ENCODE data around the gene FASTKD2. TPM values are rescaled to one million over a fixed set of nuclear protein-coding genes. Genes with fewer than 3 reads are reported as not detected.
"Not testable (repeated sequence)": the region's sequence is repeated elsewhere in the genome, so short reads cannot be mapped to it uniquely, and the experiment has no call there.

The FASTKD2 gene
- total RNA-seq, 1 donor from 2014 or later, result 19.9 TPM

DNA sequence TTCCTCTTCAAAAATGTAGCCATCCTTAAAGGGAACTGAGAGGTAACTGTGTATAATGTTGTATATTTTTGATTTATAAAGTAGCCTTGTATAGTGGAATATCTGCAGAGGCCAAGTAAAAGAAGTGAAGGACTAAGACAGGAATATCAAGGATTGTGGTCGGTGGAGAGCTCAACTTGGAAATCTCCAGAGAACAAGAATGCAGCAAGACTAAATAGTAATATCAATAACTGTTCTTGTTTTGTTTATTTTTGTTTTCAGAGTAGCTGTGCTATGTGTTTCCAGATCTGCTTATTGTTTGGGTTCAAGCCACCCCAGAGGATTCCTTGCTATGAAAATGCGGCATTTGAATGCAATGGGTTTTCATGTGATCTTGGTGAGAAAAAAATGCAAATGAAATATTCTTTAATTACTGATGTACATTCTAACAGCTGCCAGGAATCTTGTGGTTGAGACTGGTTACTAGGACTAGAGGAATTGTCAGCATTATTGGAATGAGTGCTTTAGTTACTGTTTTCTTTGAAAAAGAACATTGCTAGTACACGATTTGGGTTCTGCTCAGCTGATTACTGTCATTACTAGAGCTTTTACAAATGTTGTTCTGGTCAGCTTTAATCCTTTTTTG lies 25.0 kb downstream of the FASTKD2 start:
- DNase-seq (ENCODE audit: low spot score), result no peak

- no peak for DNase-seq (ENCODE audit: low spot score)
These were observed 27.2 kb downstream of the FASTKD2 start for GRCh38 chr2:206792645-206793044.

DNA sequence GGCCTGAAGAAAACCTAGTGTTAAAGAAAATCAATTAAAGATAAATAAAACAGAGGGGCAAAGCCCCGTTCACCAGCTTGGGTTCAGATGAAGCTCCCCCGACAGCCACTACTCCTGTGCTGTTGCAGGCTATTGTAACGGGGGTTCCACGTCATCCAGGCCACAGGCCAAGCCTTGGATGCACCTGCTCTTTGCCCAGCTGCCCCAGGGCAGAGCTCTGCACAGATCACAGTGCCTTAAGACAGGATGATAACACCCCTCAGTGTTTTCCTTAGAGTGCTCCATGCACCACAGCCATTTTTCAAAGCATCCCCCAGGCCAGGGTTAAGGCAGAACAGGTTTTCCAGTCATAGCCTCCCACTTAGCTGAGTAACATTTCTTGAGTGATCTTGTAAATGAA lies 32.0 kb downstream of the FASTKD2 start:
- no peak for DNase-seq (ENCODE audit: low spot score)

GRCh38 chr2:206798000-206798399 lies 32.6 kb downstream of the FASTKD2 start:
- DNase-seq (ENCODE audit: low spot score), result no peak

GRCh38 chr2:206799083-206799482 lies 33.7 kb downstream of the FASTKD2 start:
- no peak for DNase-seq (ENCODE audit: low spot score)

DNA sequence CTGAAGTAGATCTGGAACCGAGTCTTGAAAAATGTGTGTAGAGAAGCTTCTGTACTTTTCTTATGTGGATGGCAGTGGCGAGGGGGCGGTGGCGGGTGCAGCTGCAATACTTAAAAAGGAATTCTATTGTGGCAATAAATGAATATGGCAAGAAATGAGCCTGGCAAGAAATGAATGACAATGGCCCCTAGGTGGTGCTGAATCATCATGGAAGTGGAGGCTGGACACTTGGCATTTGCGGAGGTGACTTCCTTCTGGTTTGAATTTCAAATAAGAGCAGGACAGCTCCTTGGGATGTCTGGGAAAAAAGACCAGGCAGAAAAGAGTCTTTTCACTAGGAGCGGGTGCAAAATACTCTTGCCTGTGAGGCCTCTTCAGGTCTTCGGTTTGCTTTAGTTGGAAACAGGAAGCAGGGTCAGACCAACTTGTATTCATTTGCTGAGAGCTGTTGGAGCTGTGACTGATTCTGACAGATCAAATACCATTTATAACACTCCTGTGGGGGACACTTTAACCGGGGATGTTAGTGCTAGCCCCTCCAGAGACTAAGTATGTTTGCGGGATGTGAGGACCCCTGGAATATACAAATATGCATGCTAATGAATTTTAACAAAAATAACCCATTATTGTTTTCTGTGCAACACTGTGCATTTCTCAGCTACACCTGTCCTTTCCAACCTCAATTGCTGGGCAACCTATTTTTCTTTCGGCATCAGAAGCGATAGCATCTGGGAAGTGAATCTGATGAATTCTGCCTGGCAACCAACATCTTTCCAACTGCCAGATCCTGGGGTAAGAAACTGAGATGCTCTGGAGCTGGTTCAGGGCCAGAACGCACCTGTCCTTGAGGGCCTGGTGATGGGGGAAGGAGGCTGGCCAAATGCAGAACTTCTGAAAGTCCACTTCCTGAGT lies 35.4 kb downstream of the FASTKD2 start:
- DNase-seq (ENCODE audit: low spot score), result no peak

DNA sequence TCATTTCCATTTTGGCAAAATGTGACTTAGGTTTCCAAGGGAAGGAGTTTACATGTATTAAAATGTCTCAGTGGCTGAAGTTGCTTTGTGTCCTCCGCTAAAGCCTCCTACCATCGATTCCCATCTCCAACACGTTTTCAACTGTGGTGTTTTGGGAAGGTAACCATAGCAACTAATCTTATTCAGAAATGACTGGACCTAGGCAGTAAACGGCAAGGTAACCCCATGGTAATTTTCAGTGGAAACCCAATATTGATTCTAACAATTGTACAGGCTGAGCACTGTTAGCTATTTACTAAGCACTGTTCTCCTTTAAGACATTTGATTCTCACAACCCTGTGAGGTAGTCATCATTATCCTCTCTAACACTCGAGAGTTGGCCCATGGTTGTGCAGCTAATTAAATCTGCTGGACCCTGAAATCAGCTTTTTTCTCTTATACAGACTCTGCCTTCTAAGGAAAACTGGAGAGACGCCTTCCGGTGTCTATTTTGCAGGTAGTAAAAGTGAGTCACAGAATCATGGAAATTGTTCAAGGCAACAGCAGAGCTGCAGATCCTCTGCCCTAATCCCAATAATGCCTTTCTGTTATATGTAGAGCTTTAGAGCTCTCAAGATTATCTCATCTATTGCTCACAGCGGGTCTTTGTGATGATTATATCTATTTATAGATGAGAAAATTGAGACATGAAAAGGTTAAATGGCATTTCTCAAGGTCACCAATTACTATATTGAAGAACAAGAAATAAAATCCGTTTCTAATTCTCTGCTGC lies 36.2 kb downstream of the FASTKD2 start:
- DNase-seq (ENCODE audit: low spot score), result no peak

DNA sequence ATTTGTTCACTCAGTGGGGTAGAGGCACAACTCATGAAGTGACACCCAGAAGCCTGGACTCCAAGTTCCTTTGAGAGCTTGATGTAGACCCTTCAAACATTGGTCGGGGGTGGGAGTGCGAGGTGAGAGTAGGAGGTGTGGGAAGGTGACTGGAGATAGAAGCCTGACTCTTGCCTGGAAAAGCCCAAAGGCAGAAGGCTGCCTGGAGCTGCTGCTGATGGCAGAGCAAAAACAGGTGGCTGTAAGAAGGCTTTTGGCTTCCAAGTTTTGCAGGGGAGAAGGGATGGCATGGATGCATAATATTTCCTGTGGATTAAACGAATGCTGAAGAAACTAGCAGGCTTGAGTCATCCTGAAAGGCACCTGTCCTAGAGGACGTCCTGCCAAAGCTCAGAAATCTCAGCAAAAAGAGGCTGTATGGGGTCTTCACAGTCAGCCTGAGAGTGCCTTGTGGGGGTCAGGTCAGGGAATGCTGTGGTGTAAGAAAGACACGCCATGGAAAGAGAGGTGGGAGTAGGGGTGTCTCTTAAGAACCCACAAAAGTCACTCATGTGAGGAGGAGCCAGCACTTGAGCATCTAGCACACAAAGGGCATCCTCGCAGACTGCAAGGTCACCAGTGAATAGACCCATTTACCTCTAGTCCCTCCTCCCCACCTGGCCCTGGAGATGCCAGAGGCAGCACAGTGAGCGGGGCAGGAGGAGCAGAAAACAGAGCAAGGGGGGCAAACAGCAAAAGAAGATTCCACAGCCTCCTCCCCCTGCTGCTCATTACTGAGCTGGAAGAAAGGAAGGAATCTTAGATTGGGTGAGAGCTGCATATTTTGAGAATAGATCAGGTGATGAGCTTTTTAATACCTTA lies 37.5 kb downstream of the FASTKD2 start:
- no peak for DNase-seq (ENCODE audit: low spot score)

DNA sequence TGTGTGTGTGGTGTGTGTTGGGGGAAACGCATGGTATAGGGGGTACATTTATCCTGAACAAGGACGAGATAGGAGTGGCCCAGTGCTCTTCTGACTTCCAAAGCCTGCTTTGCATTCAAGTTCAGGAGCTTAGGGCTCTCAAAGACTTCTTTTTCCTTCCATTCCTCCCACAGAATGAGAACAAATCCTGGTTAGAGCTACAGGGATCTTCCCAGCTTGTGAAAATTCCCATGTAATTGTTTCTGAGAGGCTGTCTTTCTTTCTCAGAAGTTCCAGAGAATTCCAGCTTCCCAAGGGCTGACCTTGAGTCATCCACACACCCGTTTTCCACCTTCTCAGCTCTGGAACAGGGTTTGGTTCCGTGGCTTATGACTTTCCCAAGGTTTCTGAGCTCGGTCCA lies 38.9 kb downstream of the FASTKD2 start:
- no peak for DNase-seq (ENCODE audit: low spot score)

DNA sequence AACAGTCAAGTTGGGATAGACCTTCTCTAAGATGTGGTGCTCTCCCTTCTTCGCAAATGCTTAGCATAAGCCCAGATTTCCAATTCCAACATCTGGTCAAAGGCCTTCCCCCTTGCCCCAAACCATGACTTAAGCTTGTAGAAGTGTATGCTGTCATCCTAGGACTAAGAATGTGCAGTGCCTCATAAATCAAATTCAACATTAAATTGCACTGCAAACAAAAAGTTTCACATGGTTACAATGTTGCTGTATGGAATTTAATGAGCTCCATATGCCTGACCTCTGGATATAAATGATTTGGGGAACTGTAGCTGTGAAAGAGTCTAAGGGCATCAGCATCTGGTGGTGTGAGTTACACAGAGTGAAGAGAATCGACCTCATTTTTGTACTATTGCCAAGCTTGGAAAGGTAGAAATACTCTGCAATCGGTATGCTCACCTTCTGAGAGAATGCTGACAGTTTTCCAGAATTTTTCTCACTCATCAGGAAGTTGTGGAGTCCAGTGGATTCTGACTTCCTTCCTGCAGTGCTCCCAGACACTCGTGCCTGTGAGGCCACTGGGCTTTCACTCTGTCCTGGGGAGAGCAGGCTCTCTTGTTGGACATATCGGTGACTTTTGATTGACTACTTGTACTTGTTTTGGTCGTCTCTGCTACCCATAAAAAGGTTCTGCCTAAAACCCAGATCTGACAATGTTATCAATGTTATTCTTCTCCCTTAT lies 40.6 kb downstream of the FASTKD2 start:
- DNase-seq (ENCODE audit: low spot score), result no peak

GRCh38 chr2:206807624-206808023 lies 42.2 kb downstream of the FASTKD2 start:
- DNase-seq (ENCODE audit: low spot score), result not testable (repeated sequence)

DNA sequence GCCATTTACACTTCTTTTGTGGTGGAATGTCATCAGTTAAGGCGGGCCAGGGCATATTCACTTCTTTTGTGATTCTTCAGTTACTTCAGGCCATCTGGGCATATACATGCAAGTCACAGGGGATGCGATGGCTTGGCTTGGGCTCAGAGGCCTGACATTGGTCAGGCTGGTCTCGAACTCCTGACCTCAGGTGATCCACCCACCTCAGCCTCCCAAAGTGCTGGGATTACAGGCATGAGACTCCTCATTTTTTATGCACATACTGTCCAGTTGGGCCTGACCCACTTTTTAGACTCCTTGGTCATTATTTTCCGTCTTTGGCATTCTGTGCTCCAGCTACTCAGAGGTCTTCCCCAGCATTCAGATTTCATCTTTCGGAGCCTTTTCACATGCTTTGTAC lies 47.1 kb downstream of the FASTKD2 start:
- DNase-seq (ENCODE audit: low spot score), result not testable (repeated sequence)

- no peak for DNase-seq (ENCODE audit: low spot score)
These were observed 49.1 kb downstream of the FASTKD2 start for GRCh38 chr2:206814498-206814897.

DNA sequence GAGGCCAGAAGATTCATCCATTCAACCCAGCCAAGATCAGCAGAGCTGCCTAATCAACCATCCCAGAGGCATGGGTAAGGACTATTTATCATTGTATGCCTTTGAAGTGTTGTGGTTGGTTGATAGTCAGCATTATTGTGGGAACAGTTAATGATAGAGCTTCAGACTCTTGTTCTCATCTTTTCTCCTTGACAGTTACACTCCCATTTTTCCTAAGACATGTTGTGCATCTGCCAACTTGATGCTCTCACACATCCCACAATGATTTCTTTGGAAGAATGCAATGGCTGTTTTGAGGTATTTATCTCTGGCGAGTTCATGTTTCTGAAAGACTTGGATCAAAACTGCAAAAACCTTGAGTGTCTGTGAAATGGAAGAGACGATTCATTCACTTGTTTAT lies 55.4 kb downstream of the FASTKD2 start:
- no peak for DNase-seq (ENCODE audit: low spot score)

DNA sequence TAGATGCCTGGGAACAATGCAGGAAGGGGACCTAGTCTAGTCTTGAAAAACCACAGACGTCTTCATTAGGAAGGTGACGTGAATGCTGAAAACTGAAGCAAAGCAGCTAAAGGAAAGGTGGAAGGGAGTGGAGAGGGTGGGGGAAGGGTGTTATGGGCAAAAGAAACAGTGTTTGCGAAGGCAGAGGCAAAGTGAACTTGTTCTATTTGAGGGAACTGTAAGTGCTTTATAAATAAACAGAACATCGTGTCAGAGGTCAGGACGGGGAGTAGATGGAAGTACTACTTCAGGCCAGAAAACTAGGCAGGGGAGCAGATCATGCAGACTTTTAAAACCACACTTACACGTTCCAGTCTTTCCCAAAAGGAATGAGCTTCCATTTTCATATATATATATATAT lies 57.8 kb downstream of the FASTKD2 start:
- DNase-seq (ENCODE audit: low spot score), result no peak

- DNase-seq (ENCODE audit: low spot score), result no peak
These were observed 58.7 kb downstream of the FASTKD2 start for GRCh38 chr2:206824087-206824618.

DNA sequence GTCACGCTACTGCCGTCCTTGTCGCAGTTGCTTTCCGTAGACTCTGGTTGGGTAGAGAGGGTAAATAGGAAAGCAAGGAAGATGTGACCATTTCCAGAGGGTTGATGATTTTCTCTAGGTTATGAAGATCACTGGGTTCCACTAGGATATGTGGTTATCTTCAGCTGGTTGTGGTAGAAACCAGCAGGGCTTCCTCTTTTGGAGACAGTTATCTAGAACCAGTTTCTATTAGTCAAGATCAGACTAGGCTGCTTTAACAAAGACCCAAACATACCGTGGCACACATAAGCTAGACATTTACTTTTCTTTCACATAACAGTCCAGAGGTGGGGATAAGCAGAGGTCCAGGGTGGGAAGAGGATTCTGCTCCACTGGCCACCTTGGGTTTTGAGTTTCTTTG lies 59.6 kb downstream of the FASTKD2 start:
- DNase-seq (ENCODE audit: low spot score), result no peak

- no peak for DNase-seq (ENCODE audit: low spot score)
These were observed 66.1 kb downstream of the FASTKD2 start for GRCh38 chr2:206831442-206831995.

- no peak for DNase-seq (ENCODE audit: low spot score)
These were observed 67.5 kb downstream of the FASTKD2 start for GRCh38 chr2:206832873-206833272.

DNA sequence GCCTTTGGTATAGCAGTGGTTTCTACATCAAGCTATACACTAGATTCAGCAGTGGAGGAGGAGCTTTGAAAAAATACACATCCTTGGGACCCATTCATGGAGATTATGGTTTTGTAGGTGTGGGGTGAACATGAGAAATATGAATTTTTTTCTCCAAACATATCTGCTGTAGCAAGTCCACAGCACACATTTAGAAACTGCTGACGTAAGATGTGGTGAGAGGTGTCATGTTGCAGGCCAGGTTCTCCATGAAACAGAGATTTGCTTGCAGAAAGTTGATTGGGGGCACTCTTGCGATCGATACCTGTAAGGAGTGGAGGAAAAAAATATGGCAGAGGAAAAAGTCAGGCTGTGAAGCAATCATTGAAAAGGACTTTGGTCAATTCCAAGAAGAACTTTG lies 67.9 kb downstream of the FASTKD2 start:
- no peak for DNase-seq (ENCODE audit: low spot score)
